SK-N-SH (cell line): ENCODE data around the gene RAD51B. TPM values are rescaled to one million over a fixed set of nuclear protein-coding genes. Genes with fewer than 3 reads are reported as not detected.

ENCODE experiments used
- CTCF ChIA-PET: fragments of 300-600, 350-600 bp; formaldehyde crosslinking; extraction: SDS; loops from one replicate; lab custom pipeline; 2021; lab: Yijun Ruan, JAX
- POLR2A ChIA-PET: fragments of 350-600 bp; sonication (Branson Sonifier 250); formaldehyde crosslinking; extraction: SDS; loops from one replicate; lab custom pipeline; 2020; ENCODE audit warnings: antibody characterized with exemption, inconsistent platforms; lab: Yijun Ruan, JAX
- DNase-seq: peaks from one replicate; pipeline ENCODE4 v3.0.0; 2012
- H2AFZ ChIP-seq: fragments of 200-600 bp; sonication (generic); 2 replicates; pipeline ENCODE4 v1.8.1; 2016; ENCODE audit warnings: antibody characterized with exemption, mild to moderate bottlenecking, low read depth
- H3F3A ChIP-seq: fragments of 200-600 bp; sonication (generic); replicated peaks from 2 replicates; pipeline ENCODE3; 2016; ENCODE audit warnings: antibody characterized with exemption, mild to moderate bottlenecking; ENCODE audit not compliant: insufficient read depth
- H3K27ac ChIP-seq, 2 experiments: fragments of 200-500 bp in 1 of 2; fragments of 200-600 bp in 1 of 2; sonication (Bioruptor generic) in 1 of 2; sonication (generic), shearing (Covaris generic) in 1 of 2; 2 replicates each; pipeline versions ENCODE4 v1.5.1 to v1.6.1; 2014 to 2016; ENCODE audit warnings: low read depth in 2 of 2, inconsistent platforms in 1 of 2, low read length in 1 of 2, mild to moderate bottlenecking in 1 of 2, mixed read lengths in 1 of 2
- H3K27me3 ChIP-seq: fragments of 200-600 bp; sonication (generic), shearing (Covaris generic); 2 replicates; pipeline ENCODE4 v1.6.1; 2016; ENCODE audit warnings: mixed run types; ENCODE audit not compliant: insufficient read depth
- H3K36me3 ChIP-seq, 2 experiments: fragments of 200-500 bp in 1 of 2; fragments of 200-600 bp in 1 of 2; sonication (Bioruptor generic) in 1 of 2; sonication (generic) in 1 of 2; replicated peaks in 1 of 2; 2 replicates each; pipeline versions ENCODE3 to v1.5.1; 2014 to 2016; ENCODE audit warnings: low read length in 1 of 2, mild to moderate bottlenecking in 1 of 2; ENCODE audit not compliant: insufficient read depth in 2 of 2, control insufficient read depth in 1 of 2
- H3K4me1 ChIP-seq, 2 experiments: fragments of 200-500 bp in 1 of 2; fragments of 200-600 bp in 1 of 2; sonication (Bioruptor generic) in 1 of 2; sonication (generic), shearing (Covaris generic) in 1 of 2; 2 replicates each; pipeline versions ENCODE4 v1.5.1 to v1.6.1; 2014 to 2016; ENCODE audit warnings: low read depth in 1 of 2, low read length in 1 of 2, mixed run types in 1 of 2; ENCODE audit not compliant: insufficient read depth in 2 of 2, control insufficient read depth in 1 of 2
- H3K4me2 ChIP-seq: fragments of 200-600 bp; sonication (generic), shearing (Covaris generic); 2 replicates; pipeline ENCODE4 v1.6.1; 2017; ENCODE audit warnings: mixed run types
- H3K4me3 ChIP-seq, 2 experiments: fragments of 200-500 bp in 1 of 2; fragments of 200-600 bp in 1 of 2; sonication (Bioruptor generic) in 1 of 2; sonication (generic), shearing (Covaris generic) in 1 of 2; 2 replicates each; pipeline versions ENCODE4 v1.5.1 to v1.8.1; 2014 to 2016; ENCODE audit warnings: low read depth in 2 of 2, inconsistent platforms in 1 of 2, low read length in 1 of 2, mild to moderate bottlenecking in 1 of 2, mixed read lengths in 1 of 2, moderate library complexity in 1 of 2
- H3K79me2 ChIP-seq: fragments of 200-600 bp; sonication (generic); 2 replicates; pipeline ENCODE4 v1.8.1; 2017; ENCODE audit warnings: mild to moderate bottlenecking; ENCODE audit not compliant: insufficient read depth
- H3K9ac ChIP-seq: fragments of 200-600 bp; sonication (generic); 2 replicates; pipeline ENCODE4 v1.6.1; 2017; ENCODE audit warnings: mixed run types
- H3K9me2 ChIP-seq: fragments of 200-600 bp; sonication (generic); 2 replicates; pipeline ENCODE4 v1.6.1; 2017; ENCODE audit warnings: mixed run types
- H3K9me3 ChIP-seq: fragments of 200-600 bp; sonication (generic); 2 replicates; pipeline ENCODE4 v1.6.1; 2017; ENCODE audit warnings: mixed run types, mild to moderate bottlenecking, moderate library complexity
- H4K20me1 ChIP-seq: fragments of 200-600 bp; sonication (generic); 2 replicates; pipeline ENCODE4 v1.6.1; 2017; ENCODE audit warnings: mild to moderate bottlenecking, mixed run types; ENCODE audit not compliant: insufficient read depth
- CHD2 ChIP-seq: fragments of 150-350 bp; IDR thresholded peaks from 2 replicates; pipeline ENCODE4 v1.6.1; 2018; ENCODE audit warnings: low read length; ENCODE audit not compliant: partially characterized antibody
- ELF1 ChIP-seq: IDR thresholded peaks from 2 replicates; pipeline ENCODE4 v1.4.0; 2012
- EP300 ChIP-seq, 2 experiments: IDR thresholded peaks; 2 replicates each; pipeline versions ENCODE4 v1.4.0 to v1.6.1; 2012; ENCODE audit warnings: borderline replicate concordance in 1 of 2, low read depth in 1 of 2, low read length in 1 of 2
- FOSL2 ChIP-seq: IDR thresholded peaks from 2 replicates; pipeline ENCODE4 v1.4.0; 2012; ENCODE audit warnings: low read depth, mild to moderate bottlenecking, moderate library complexity, borderline replicate concordance
- FOXJ3 ChIP-seq: sonication (generic); formaldehyde crosslinking; IDR thresholded peaks from 2 replicates; pipeline ENCODE4 v1.5.1; 2020; ENCODE audit warnings: mild to moderate bottlenecking, missing genetic modification reagents
- JUND ChIP-seq: IDR thresholded peaks from 2 replicates; pipeline ENCODE4 v1.4.0; 2012
- MEF2A ChIP-seq: IDR thresholded peaks from 2 replicates; pipeline ENCODE4 v1.4.0; 2012; ENCODE audit warnings: low read depth, borderline replicate concordance
- MXI1 ChIP-seq: IDR thresholded peaks from 2 replicates; pipeline ENCODE4 v1.6.1; 2012; ENCODE audit warnings: mild to moderate bottlenecking, low read depth, low read length, improper control_type of control experiment
- NFIC ChIP-seq: IDR thresholded peaks from 2 replicates; pipeline ENCODE4 v1.4.0; 2012; ENCODE audit warnings: borderline replicate concordance
- NRF1 ChIP-seq: IDR thresholded peaks from 2 replicates; pipeline ENCODE4 v1.6.1; 2012; ENCODE audit warnings: low read depth, mild to moderate bottlenecking, low read length
- RFX5 ChIP-seq: IDR thresholded peaks from 2 replicates; pipeline ENCODE4 v1.6.1; 2012; ENCODE audit warnings: mild to moderate bottlenecking, improper control_type of control experiment, low read length
- SIN3A ChIP-seq: IDR thresholded peaks from 2 replicates; pipeline ENCODE4 v1.6.1; 2012; ENCODE audit warnings: low read depth, mild to moderate bottlenecking, low read length, moderate library complexity, borderline replicate concordance
- SMC3 ChIP-seq: IDR thresholded peaks from 2 replicates; pipeline ENCODE4 v1.6.1; 2012; ENCODE audit warnings: low read depth, low read length, improper control_type of control experiment
- TAF1 ChIP-seq: IDR thresholded peaks from 2 replicates; pipeline ENCODE4 v1.6.1; 2012; ENCODE audit warnings: low read depth, mild to moderate bottlenecking, low read length, moderate library complexity, borderline replicate concordance
- TCF12 ChIP-seq: IDR thresholded peaks from 2 replicates; pipeline ENCODE4 v1.4.0; 2012
- TEAD4 ChIP-seq: IDR thresholded peaks from 2 replicates; pipeline ENCODE4 v1.4.0; 2012; ENCODE audit warnings: mild to moderate bottlenecking, borderline replicate concordance; ENCODE audit not compliant: insufficient read depth
- USF1 ChIP-seq: IDR thresholded peaks from 2 replicates; pipeline ENCODE4 v1.4.0; 2012; ENCODE audit warnings: low read depth, borderline replicate concordance
- WGBS: methylation state at CpG from one replicate; pipeline ENCODE4 v1.1.6; 2017; ENCODE audit warnings: low lambda C conversion rate; 5-methylcytosine and 5-hydroxymethylcytosine counted together
- polyA plus RNA-seq, 3 experiments: library from polyadenylated mRNA; depleted of rRNA; stranded (reverse); fragments of >200 nt; gene quantifications; 2 replicates each; pipeline ENCODE4 v1.2.3, GENCODE V29; 2012
- TF ChIP-seq, protein P1 (sequence below): IDR thresholded peaks from 2 replicates; pipeline ENCODE4 v1.4.0; 2012; ENCODE audit warnings: low read depth
- TF ChIP-seq, protein P2 (sequence below): fragments of 150-350 bp; IDR thresholded peaks from 2 replicates; pipeline ENCODE4 v1.6.1; 2017; ENCODE audit warnings: antibody characterized with exemption, low read length, low read depth, borderline replicate concordance
- TF ChIP-seq, protein P3 (sequence below): IDR thresholded peaks from 2 replicates; pipeline ENCODE4; 2012

RAD51B gene
- polyA plus RNA-seq, 1 of the 3 experiments (the other 2 are of a cell fraction) = 6.0 TPM

DNA sequence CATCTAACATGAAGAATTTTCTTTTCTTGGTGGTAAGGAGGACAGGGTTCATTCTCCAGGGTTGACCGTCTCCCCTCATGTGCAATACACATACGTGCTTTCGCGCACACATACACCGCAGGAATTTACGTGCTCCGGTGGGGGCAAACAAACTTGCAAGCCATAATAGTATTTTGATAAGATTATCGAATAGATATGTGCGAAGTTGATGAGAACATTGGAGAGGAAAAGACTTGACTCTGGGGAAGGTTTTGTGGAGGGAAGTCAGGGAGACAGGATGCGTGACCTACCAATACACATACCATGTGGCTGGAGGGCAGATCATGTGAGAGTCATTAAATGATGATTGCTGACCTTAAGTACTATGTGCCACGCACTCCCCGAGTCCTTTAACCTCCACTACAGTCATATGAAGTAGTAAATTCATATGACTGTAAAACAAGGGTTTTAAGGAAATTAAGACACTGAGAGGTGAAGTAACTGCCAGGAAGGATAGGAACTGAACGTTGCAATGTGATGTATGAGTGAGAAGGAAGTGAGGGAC, 921 bp downstream of the RAD51B start:
- ChIA-PET CTCF (interaction anchor here (0.7 to 1.5 kb wide), 2 partner anchors 17 kb away, joined by 3 to 4 read pairs; no protein-coding TSS in a partner anchor), POLR2A (no interaction called here)
- Histone ChIP-seq H4K20me1 (no peaks in the 10 kb centered on the region), H3K36me3 (peaks cover 0 to 5% of the 10 kb centered on the region in 2 experiments), H3K9ac (peak overlapping the region; percentile 82), H3K4me2 (peak overlapping the region; percentile 87), H3K4me3 (peak overlapping the region; percentile 70 to 87), H3F3A (no peaks in the 10 kb centered on the region), H2AFZ (peak overlapping the region; percentile 93), H3K4me1 (peaks cover 8 to 12% of the 10 kb centered on the region in 2 experiments), H3K27me3 (no peaks in the 10 kb centered on the region), H3K9me3 (no peaks in the 10 kb centered on the region), H3K9me2 (no peaks in the 10 kb centered on the region), H3K27ac (no peak overlapping the region), H3K79me2 (peaks cover 8% of the 10 kb centered on the region)
- peak; percentile 18 for DNase-seq
- TF ChIP-seq RFX5 (no peak), MXI1 (no peak), SMC3 (no peak), TAF1 (no peak), TCF12 (no peak), EP300 (IDR thresholded peaks at IDR 0.05; ENCODE audit: borderline replicate concordance in 1 of 2, low read depth in 1 of 2, low read length in 1 of 2) (no peak), CHD2 (no peak)
- WGBS = 22% methylated on average over 13 of the region's 13 CpGs

DNA sequence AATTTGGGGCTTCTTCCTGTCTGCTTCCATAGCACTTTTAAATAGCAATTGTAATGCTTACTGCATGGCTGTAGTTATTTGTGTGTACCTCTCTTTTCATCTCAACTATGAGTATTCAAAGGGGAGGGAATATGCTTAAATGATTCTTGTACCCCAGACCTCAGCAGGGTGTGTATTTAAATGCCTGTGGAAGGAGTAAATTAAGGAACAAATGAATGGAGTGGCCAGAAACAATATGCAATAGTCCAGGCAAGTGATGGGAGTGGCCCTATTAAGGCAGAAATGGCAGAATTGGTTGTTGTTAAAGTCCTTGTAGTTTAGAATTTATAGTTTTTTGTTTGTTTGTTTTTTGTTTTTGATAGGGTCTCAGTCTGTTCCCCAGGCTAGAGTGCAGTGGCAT, 1.5 kb downstream of the RAD51B start:
- Histone ChIP-seq H3K9ac (peak overlapping the region; percentile 82; the same call in 1 of the 2 replicates), H3K4me1 (peaks cover 8% of the 10 kb centered on the region in 2 experiments; a peak in 3 of 4 replicates), H3K9me2 (no peaks in the 10 kb centered on the region), H3K4me3 (no peak overlapping the region), H2AFZ (peak overlapping the region; percentile 93), H3K79me2 (peaks cover 2% of the 10 kb centered on the region; the same call in 1 of the 2 replicates), H3K9me3 (no peaks in the 10 kb centered on the region), H3K27ac (no peak overlapping the region)
- DNase-seq = no peak
- POLR2A ChIA-PET = no interaction called here
- CTCF ChIA-PET = interaction anchor here (1.5 kb wide), 1 partner anchor 16 kb away, joined by 3 read pairs; no protein-coding TSS in a partner anchor
- TF ChIP-seq NFIC (no peak), TEAD4 (no peak), CHD2 (no peak), USF1 (no peak), JUND (no peak), SIN3A (no peak), ELF1 (no peak), MEF2A (no peak), MXI1 (no peak), FOSL2 (no peak), NRF1 (no peak), FOXJ3 (no peak)
- TF ChIP-seq, protein P1, sequence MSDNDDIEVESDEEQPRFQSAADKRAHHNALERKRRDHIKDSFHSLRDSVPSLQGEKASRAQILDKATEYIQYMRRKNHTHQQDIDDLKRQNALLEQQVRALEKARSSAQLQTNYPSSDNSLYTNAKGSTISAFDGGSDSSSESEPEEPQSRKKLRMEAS = no peak
- TF ChIP-seq, protein P2, sequence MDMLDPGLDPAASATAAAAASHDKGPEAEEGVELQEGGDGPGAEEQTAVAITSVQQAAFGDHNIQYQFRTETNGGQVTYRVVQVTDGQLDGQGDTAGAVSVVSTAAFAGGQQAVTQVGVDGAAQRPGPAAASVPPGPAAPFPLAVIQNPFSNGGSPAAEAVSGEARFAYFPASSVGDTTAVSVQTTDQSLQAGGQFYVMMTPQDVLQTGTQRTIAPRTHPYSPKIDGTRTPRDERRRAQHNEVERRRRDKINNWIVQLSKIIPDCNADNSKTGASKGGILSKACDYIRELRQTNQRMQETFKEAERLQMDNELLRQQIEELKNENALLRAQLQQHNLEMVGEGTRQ = no peak
- TF ChIP-seq, protein P3, sequence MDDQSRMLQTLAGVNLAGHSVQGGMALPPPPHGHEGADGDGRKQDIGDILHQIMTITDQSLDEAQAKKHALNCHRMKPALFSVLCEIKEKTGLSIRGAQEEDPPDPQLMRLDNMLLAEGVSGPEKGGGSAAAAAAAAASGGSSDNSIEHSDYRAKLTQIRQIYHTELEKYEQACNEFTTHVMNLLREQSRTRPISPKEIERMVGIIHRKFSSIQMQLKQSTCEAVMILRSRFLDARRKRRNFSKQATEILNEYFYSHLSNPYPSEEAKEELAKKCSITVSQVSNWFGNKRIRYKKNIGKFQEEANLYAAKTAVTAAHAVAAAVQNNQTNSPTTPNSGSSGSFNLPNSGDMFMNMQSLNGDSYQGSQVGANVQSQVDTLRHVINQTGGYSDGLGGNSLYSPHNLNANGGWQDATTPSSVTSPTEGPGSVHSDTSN = no peak
- TF ChIP-seq, all 33 proteins: peak for 0
- Histone ChIP-seq H3K4me2 (0 out of 2 replicates have a peak overlapping the region, but pooled peaks have one; percentile 87), H3K36me3 (peaks cover 0 to 5% of the 10 kb centered on the region in 2 experiments), H4K20me1 (no peaks in the 10 kb centered on the region), H3K27me3 (no peaks in the 10 kb centered on the region), H3F3A (no peaks in the 10 kb centered on the region)
